HepG2 (cell line): ENCODE data around the gene FCER1G. TPM values are rescaled to one million over a fixed set of nuclear protein-coding genes. Genes with fewer than 3 reads are reported as not detected.

Experiments
- ASH2L ChIP-seq: fragments of 300-600, 200-600 bp; sonication (generic); IDR thresholded peaks from 2 replicates; pipeline ENCODE4 v1.7.0; 2017; ENCODE audit warnings: low read depth, mild to moderate bottlenecking, moderate library complexity, mixed read lengths, low read length; ENCODE audit not compliant: insufficient read length
- BRD4 ChIP-seq: sonication (generic); formaldehyde crosslinking; IDR thresholded peaks from 2 replicates; pipeline ENCODE4 v1.4.0; 2020; ENCODE audit warnings: missing genetic modification reagents
- CBFB ChIP-seq: sonication (generic); formaldehyde crosslinking; IDR thresholded peaks from 2 replicates; pipeline ENCODE4 v1.4.0; 2020; ENCODE audit warnings: missing genetic modification reagents
- FOXO4 ChIP-seq: sonication (generic); formaldehyde crosslinking; conservative IDR thresholded peaks from 2 replicates; pipeline ENCODE4 v1.8.1; 2023; ENCODE audit warnings: missing genetic modification reagents
- GLMP ChIP-seq: sonication (generic); formaldehyde crosslinking; IDR thresholded peaks from 2 replicates; pipeline ENCODE4 v1.9.0; 2021; ENCODE audit warnings: missing genetic modification reagents, mild to moderate bottlenecking, borderline replicate concordance
- SMARCC2 ChIP-seq: fragments of 450-650 bp; IDR thresholded peaks from 2 replicates; pipeline ENCODE4 v1.6.1; 2017; ENCODE audit warnings: antibody characterized with exemption, mild to moderate bottlenecking
- STAT6 ChIP-seq: sonication (generic); formaldehyde crosslinking; IDR thresholded peaks from 2 replicates; pipeline ENCODE4 v1.4.0; 2020; ENCODE audit warnings: missing genetic modification reagents, mild to moderate bottlenecking, borderline replicate concordance
- THAP7 ChIP-seq: sonication (generic); formaldehyde crosslinking; IDR thresholded peaks from 2 replicates; pipeline ENCODE4 v1.8.1; 2023; ENCODE audit warnings: mild to moderate bottlenecking, missing genetic modification reagents
- ZBTB21 ChIP-seq: sonication (generic); formaldehyde crosslinking; IDR thresholded peaks from 2 replicates; pipeline ENCODE4 v1.4.0; 2020; ENCODE audit warnings: missing genetic modification reagents
- ZNF143 ChIP-seq: sonication (generic); formaldehyde crosslinking; IDR thresholded peaks from 2 replicates; pipeline ENCODE4 v1.4.0; 2020; ENCODE audit warnings: missing genetic modification reagents
- ZNF24 ChIP-seq: fragments of 450-650 bp; IDR thresholded peaks from 2 replicates; pipeline ENCODE4 v1.6.1; 2017; ENCODE audit warnings: antibody characterized with exemption, mild to moderate bottlenecking
- ZNF644 ChIP-seq: IDR thresholded peaks from 2 replicates; pipeline ENCODE4 v1.6.1; 2016; ENCODE audit warnings: low read depth
- ZNF7 ChIP-seq: IDR thresholded peaks from 2 replicates; pipeline ENCODE4 v1.6.1; 2016; ENCODE audit warnings: missing biosample characterization, missing genetic modification reagents
- ZNF737 ChIP-seq: sonication (generic); formaldehyde crosslinking; IDR thresholded peaks from 2 replicates; pipeline ENCODE4 v1.5.0; 2020; ENCODE audit warnings: missing genetic modification reagents, mild to moderate bottlenecking, borderline replicate concordance
- ZNF780A ChIP-seq: sonication (generic); formaldehyde crosslinking; IDR thresholded peaks from 2 replicates; pipeline ENCODE4 v1.8.0; 2022; ENCODE audit warnings: mild to moderate bottlenecking, missing genetic modification reagents, moderate library complexity
- polyA plus RNA-seq, 8 experiments: library from polyadenylated mRNA; depleted of rRNA in 3 of 8; stranded (reverse) in 7 of 8; unstranded in 1 of 8; fragments of >200 nt; fragmentation: Illumina TruSeq in 4 of 8; extraction: Trizol in 4 of 8; gene quantifications; 2 replicates each; pipeline versions ENCODE4 v1.2.1 to v1.2.3, GENCODE V29; 2011 to 2016; ENCODE audit warnings: low read depth in 4 of 8, missing spikeins in 1 of 8, mixed read lengths in 1 of 8; ENCODE audit not compliant: insufficient read depth in 1 of 8
- total RNA-seq, 5 experiments: library from RNA; depleted of rRNA; stranded (reverse); fragments of >200 nt; fragmentation: Illumina TruSeq; extraction: Trizol; gene quantifications; 2 replicates each; pipeline ENCODE4 v1.2.3, GENCODE V29; 2016; ENCODE audit warnings: low read depth in 1 of 5
- TF ChIP-seq, protein P1 (sequence below): IDR thresholded peaks from 2 replicates; pipeline ENCODE4 v1.6.1; 2018; ENCODE audit warnings: missing genetic modification reagents, mild to moderate bottlenecking, missing compliant biosample characterization
- TF ChIP-seq, protein P2 (sequence below): sonication (generic); formaldehyde crosslinking; IDR thresholded peaks from 2 replicates; pipeline ENCODE4 v1.4.0; 2020; ENCODE audit warnings: missing genetic modification reagents, borderline replicate concordance

The FCER1G gene
- total and polyA plus RNA-seq, 2 of the 13 experiments (the other 11 are each of a cell fraction or from before 2014, with no cell fraction given): 1.3 to 6.4 TPM

GRCh38 chr1:161177112-161177935, 37.8 kb upstream of the FCER1G start, which contains the start of gene B4GALT3 (continued):
- TF ChIP-seq FOXO4 (CRISPR knock-in tag) (no peak), ZNF737 (peak; percentile 75; the same call in 1 of the 2 replicates), ZNF644 (CRISPR knock-in tag) (no peak), ASH2L (peak; percentile 56), THAP7 (CRISPR knock-in tag) (peak; percentile 89), STAT6 (CRISPR knock-in tag) (peak; percentile 57; the same call in 1 of the 2 replicates), ZNF143 (CRISPR knock-in tag) (0 out of 2 replicates have a peak, but pooled peaks have one; percentile 53), ZNF24 (no peak; the same call in 1 of the 2 replicates), GLMP (no peak), ZBTB21 (CRISPR knock-in tag) (no peak), BRD4 (CRISPR knock-in tag) (peak; percentile 67; the same call in 1 of the 2 replicates), ZNF7 (CRISPR knock-in tag) (no peak), SMARCC2 (no peak), ZNF780A (no peak), CBFB (CRISPR knock-in tag) (peak; percentile 63)
- TF ChIP-seq, protein P1, sequence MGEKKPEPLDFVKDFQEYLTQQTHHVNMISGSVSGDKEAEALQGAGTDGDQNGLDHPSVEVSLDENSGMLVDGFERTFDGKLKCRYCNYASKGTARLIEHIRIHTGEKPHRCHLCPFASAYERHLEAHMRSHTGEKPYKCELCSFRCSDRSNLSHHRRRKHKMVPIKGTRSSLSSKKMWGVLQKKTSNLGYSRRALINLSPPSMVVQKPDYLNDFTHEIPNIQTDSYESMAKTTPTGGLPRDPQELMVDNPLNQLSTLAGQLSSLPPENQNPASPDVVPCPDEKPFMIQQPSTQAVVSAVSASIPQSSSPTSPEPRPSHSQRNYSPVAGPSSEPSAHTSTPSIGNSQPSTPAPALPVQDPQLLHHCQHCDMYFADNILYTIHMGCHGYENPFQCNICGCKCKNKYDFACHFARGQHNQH (CRISPR knock-in tag): 0 out of 2 replicates have a peak, but pooled peaks have one; percentile 54
- TF ChIP-seq, protein P2, sequence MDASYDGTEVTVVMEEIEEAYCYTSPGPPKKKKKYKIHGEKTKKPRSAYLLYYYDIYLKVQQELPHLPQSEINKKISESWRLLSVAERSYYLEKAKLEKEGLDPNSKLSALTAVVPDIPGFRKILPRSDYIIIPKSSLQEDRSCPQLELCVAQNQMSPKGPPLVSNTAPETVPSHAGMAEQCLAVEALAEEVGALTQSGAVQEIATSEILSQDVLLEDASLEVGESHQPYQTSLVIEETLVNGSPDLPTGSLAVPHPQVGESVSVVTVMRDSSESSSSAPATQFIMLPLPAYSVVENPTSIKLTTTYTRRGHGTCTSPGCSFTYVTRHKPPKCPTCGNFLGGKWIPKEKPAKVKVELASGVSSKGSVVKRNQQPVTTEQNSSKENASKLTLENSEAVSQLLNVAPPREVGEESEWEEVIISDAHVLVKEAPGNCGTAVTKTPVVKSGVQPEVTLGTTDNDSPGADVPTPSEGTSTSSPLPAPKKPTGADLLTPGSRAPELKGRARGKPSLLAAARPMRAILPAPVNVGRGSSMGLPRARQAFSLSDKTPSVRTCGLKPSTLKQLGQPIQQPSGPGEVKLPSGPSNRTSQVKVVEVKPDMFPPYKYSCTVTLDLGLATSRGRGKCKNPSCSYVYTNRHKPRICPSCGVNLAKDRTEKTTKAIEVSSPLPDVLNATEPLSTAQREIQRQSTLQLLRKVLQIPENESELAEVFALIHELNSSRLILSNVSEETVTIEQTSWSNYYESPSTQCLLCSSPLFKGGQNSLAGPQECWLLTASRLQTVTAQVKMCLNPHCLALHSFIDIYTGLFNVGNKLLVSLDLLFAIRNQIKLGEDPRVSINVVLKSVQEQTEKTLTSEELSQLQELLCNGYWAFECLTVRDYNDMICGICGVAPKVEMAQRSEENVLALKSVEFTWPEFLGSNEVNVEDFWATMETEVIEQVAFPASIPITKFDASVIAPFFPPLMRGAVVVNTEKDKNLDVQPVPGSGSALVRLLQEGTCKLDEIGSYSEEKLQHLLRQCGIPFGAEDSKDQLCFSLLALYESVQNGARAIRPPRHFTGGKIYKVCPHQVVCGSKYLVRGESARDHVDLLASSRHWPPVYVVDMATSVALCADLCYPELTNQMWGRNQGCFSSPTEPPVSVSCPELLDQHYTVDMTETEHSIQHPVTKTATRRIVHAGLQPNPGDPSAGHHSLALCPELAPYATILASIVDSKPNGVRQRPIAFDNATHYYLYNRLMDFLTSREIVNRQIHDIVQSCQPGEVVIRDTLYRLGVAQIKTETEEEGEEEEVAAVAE: peak; percentile 79
